ENCODE data around the gene PYROXD2. TPM values are rescaled to one million over a fixed set of nuclear protein-coding genes. Genes with fewer than 3 reads are reported as not detected.
A peak's percentile ranks its signal among the peaks of the same experiment; 100 is the strongest.

Gene PYROXD2
- total and polyA plus RNA-seq, 2 of the 8 experiments (the other 6 are each of a cell fraction or from before 2014, with no cell fraction given): 3.2 to 5.4 TPM

DNA sequence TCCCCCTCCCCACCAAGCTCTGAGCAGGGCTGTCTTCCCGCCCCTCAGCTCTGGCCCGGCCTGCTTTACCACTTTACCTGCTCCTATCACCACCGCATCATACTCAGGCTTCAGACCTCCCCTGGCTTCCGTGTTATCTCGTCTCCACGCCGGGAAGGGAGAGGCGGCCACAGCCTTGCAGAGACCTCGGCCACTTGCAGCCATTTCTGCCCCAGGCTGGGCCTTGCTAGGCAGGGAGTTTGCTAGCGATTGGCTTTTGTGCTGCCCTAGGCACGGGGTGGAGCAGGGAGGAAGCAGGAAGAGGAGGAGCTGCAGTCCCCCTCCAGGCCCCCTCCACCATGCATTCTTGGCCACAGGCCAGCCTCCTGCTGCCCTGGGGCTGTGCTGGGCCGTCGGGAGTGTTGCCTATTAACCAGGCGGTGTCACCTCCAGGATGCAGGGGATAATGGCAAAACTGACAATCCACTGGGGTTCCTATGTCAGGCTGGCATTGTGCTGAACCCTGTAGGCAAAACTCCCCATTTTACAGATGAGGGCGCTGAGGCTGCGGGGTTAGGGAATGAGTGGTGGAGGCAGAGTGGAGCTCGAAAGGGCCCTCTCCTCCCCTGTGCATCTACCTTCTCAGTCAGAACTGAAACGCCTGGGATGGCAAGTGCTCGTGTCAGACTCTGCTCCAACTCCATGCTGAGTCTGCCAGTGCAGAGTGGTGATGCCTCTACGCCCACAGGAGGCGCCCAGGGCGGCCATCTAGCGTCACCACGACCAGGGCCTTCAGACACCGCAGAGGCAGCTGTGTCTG, at the start of gene PYROXD2 (continued):
- TF ChIP-seq RBBP5 (IDR thresholded peaks at IDR 0.05; ENCODE audit: borderline replicate concordance, low read depth, low read length) (peak; percentile 75; the same call in 1 of the 2 replicates), JUN (IDR thresholded peaks at IDR 0.05; ENCODE audit: low read depth, low read length) (no peak), BCL11A (IDR thresholded peaks at IDR 0.05; ENCODE audit: low read depth in 2 of 2, low read length in 2 of 2) (no peak), CBX5 (IDR thresholded peaks at IDR 0.05; ENCODE audit: low read depth, low read length) (no peak), SRF (IDR thresholded peaks at IDR 0.05; ENCODE audit: low read depth, low read length) (no peak), NANOG (IDR thresholded peaks at IDR 0.05; ENCODE audit: insufficient read depth, low read depth, low read length, poor library complexity, severe bottlenecking) (no peak), FOSL1 (IDR thresholded peaks at IDR 0.05; ENCODE audit: insufficient read depth, low read depth, low read length) (no peak), ASH2L (IDR thresholded peaks at IDR 0.05; ENCODE audit: low read length) (peak; percentile 83), RNF2 (IDR thresholded peaks at IDR 0.05; ENCODE audit: borderline replicate concordance, low read depth, low read length, missing control alignments, poor library complexity, severe bottlenecking) (no peak), NRF1 (IDR thresholded peaks at IDR 0.05; ENCODE audit: low read depth, low read length) (no peak), KDM4A (IDR thresholded peaks at IDR 0.05; ENCODE audit: low read depth, low read length, severe bottlenecking) (peak; percentile 29), CHD2 (IDR thresholded peaks at IDR 0.05; ENCODE audit: low read length) (peak; percentile 68; the same call in 1 of the 2 replicates), SIRT6 (IDR thresholded peaks at IDR 0.05; ENCODE audit: low read length) (no peak), BRCA1 (IDR thresholded peaks at IDR 0.05; ENCODE audit: low read depth, low read length) (no peak), RAD21 (IDR thresholded peaks at IDR 0.05 in 1 of 2, conservative IDR thresholded peaks at IDR 0.05 in 1 of 2; ENCODE audit: low read depth in 2 of 2, low read length in 2 of 2) (0 out of 4 replicates have a peak, but pooled peaks of 1 of the 2 experiments have one; percentile 9), JUND (IDR thresholded peaks at IDR 0.05; ENCODE audit: low read length) (no peak), SAP30 (IDR thresholded peaks at IDR 0.05; ENCODE audit: insufficient read depth, insufficient replicate concordance, low read length) (no peak), SP1 (IDR thresholded peaks at IDR 0.05; ENCODE audit: low read depth, low read length) (0 out of 2 replicates have a peak, but pooled peaks have one; percentile 18)
- TF ChIP-seq, protein P1, sequence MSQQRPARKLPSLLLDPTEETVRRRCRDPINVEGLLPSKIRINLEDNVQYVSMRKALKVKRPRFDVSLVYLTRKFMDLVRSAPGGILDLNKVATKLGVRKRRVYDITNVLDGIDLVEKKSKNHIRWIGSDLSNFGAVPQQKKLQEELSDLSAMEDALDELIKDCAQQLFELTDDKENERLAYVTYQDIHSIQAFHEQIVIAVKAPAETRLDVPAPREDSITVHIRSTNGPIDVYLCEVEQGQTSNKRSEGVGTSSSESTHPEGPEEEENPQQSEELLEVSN (IDR thresholded peaks at IDR 0.05): peak; percentile 12; the same call in 1 of the 2 replicates
- TF ChIP-seq, protein P2, sequence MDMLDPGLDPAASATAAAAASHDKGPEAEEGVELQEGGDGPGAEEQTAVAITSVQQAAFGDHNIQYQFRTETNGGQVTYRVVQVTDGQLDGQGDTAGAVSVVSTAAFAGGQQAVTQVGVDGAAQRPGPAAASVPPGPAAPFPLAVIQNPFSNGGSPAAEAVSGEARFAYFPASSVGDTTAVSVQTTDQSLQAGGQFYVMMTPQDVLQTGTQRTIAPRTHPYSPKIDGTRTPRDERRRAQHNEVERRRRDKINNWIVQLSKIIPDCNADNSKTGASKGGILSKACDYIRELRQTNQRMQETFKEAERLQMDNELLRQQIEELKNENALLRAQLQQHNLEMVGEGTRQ (IDR thresholded peaks at IDR 0.05; ENCODE audit: low read length): no peak
- TF ChIP-seq, protein P3, sequence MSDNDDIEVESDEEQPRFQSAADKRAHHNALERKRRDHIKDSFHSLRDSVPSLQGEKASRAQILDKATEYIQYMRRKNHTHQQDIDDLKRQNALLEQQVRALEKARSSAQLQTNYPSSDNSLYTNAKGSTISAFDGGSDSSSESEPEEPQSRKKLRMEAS (IDR thresholded peaks at IDR 0.05): 0 out of 2 replicates have a peak, but pooled peaks have one; percentile 51

Data from H1 (cell line).